IMR-90 (cell line): ENCODE data around the gene MAS1L. TPM values are rescaled to one million over a fixed set of nuclear protein-coding genes. Genes with fewer than 3 reads are reported as not detected.

Source experiments
- ATAC-seq: fragments of 200-7000 bp; cut with Tn5 transposase; 2 replicates; pipeline ENCODE4 v1.9.1; 2020; ENCODE audit warnings: low read depth, mild to moderate bottlenecking, moderate library complexity
- BruUV-seq: library from RNA; stranded (reverse); fragments of 400-500 nt; replicated peaks from 2 replicates; lab custom pipeline; 2021; lab: Mats Ljungman, UMichigan
- CTCF ChIA-PET: fragments of 300-600 bp; formaldehyde crosslinking; extraction: SDS; loops from one replicate; lab custom pipeline; 2021; ENCODE audit warnings: antibody characterized with exemption; lab: Yijun Ruan, JAX
- POLR2A ChIA-PET: fragments of 300-600 bp; sonication (Branson Sonifier 250); formaldehyde crosslinking; loops from one replicate; lab custom pipeline; 2022; ENCODE audit warnings: antibody characterized with exemption; ENCODE audit not compliant: unreplicated experiment; lab: Charles Lee
- DNase-seq: peaks from one replicate; pipeline ENCODE4 v3.0.0; 2013
- H2AFZ ChIP-seq: replicated peaks from 2 replicates; pipeline ENCODE3; 2013; ENCODE audit warnings: low read length, mild to moderate bottlenecking; ENCODE audit not compliant: poor library complexity
- H2AK5ac ChIP-seq: 2 replicates; pipeline ENCODE4 v1.6.1; 2013; ENCODE audit warnings: low read depth, low read length, inconsistent platforms
- H2AK9ac ChIP-seq: replicated peaks from 2 replicates; pipeline ENCODE3; 2013; ENCODE audit warnings: mild to moderate bottlenecking, low read depth, low read length, moderate library complexity; ENCODE audit not compliant: poor library complexity
- H2BK120ac ChIP-seq: 2 replicates; pipeline ENCODE4 v1.6.1; 2013; ENCODE audit warnings: low read depth, low read length, inconsistent platforms
- H2BK15ac ChIP-seq: 3 replicates; pipeline ENCODE4 v1.6.1; 2013; ENCODE audit warnings: low read depth, low read length, inconsistent platforms
- H2BK20ac ChIP-seq: 2 replicates; pipeline ENCODE4 v1.6.1; 2013; ENCODE audit warnings: low read depth, mild to moderate bottlenecking, inconsistent platforms, low read length, moderate library complexity
- H2BK5ac ChIP-seq: 2 replicates; pipeline ENCODE4 v1.6.1; 2013; ENCODE audit warnings: mild to moderate bottlenecking, low read depth, low read length, inconsistent platforms; ENCODE audit not compliant: poor library complexity, severe bottlenecking
- H3K14ac ChIP-seq: replicated peaks from 2 replicates; pipeline ENCODE4 v1.6.1; 2013; ENCODE audit warnings: low read depth, low read length, inconsistent platforms
- H3K18ac ChIP-seq: 2 replicates; pipeline ENCODE4 v1.6.1; 2013; ENCODE audit warnings: low read depth, low read length, control low read depth
- H3K23ac ChIP-seq: 2 replicates; pipeline ENCODE4 v1.6.1; 2013; ENCODE audit warnings: low read depth, low read length, inconsistent platforms
- H3K27ac ChIP-seq: 2 replicates; pipeline ENCODE4 v1.5.1; 2013; ENCODE audit warnings: mild to moderate bottlenecking, control low read depth, low read length; ENCODE audit not compliant: insufficient read depth
- H3K27me3 ChIP-seq: 2 replicates; pipeline ENCODE4 v1.6.1; 2013; ENCODE audit warnings: low read length; ENCODE audit not compliant: control insufficient read depth, insufficient read depth
- H3K36me3 ChIP-seq: 2 replicates; pipeline ENCODE4 v1.6.1; 2013; ENCODE audit warnings: low read length, mixed read lengths; ENCODE audit not compliant: control insufficient read depth, insufficient read depth
- H3K4ac ChIP-seq: 2 replicates; pipeline ENCODE4 v1.6.1; 2013; ENCODE audit warnings: low read depth, low read length, inconsistent platforms
- H3K4me1 ChIP-seq: 2 replicates; pipeline ENCODE4 v1.6.1; 2013; ENCODE audit warnings: low read length, mixed read lengths; ENCODE audit not compliant: control insufficient read depth, insufficient read depth
- H3K4me2 ChIP-seq: 2 replicates; pipeline ENCODE4 v1.6.1; 2013; ENCODE audit warnings: low read depth, mild to moderate bottlenecking, control low read depth, low read length, moderate library complexity
- H3K4me3 ChIP-seq: 2 replicates; pipeline ENCODE4 v1.5.1; 2013; ENCODE audit warnings: low read depth, mild to moderate bottlenecking, control low read depth, low read length, moderate library complexity; ENCODE audit not compliant: insufficient read depth
- H3K56ac ChIP-seq: 2 replicates; pipeline ENCODE4 v1.6.1; 2013; ENCODE audit warnings: low read length, inconsistent platforms; ENCODE audit not compliant: insufficient read depth; ENCODE audit errors: extremely low read depth
- H3K79me1 ChIP-seq, 2 experiments: 2 replicates each; pipeline ENCODE4 v1.6.1; 2013; ENCODE audit warnings: low read length in 2 of 2, inconsistent platforms in 1 of 2, low read depth in 1 of 2
- H3K9ac ChIP-seq: 2 replicates; pipeline ENCODE4 v1.6.1; 2013; ENCODE audit warnings: low read depth, low read length, control low read depth
- H3K9me1 ChIP-seq: 2 replicates; pipeline ENCODE4 v1.6.1; 2013; ENCODE audit warnings: low read length, inconsistent platforms; ENCODE audit not compliant: insufficient read depth
- H3K9me3 ChIP-seq: 2 replicates; pipeline ENCODE4 v1.6.1; 2013; ENCODE audit warnings: low read length; ENCODE audit not compliant: control insufficient read depth, insufficient read depth
- H4K20me1 ChIP-seq: 2 replicates; pipeline ENCODE4 v1.6.1; 2013; ENCODE audit warnings: low read length, inconsistent platforms; ENCODE audit not compliant: insufficient read depth
- H4K5ac ChIP-seq: 2 replicates; pipeline ENCODE4 v1.6.1; 2013; ENCODE audit warnings: mild to moderate bottlenecking, low read depth, low read length, control low read depth
- H4K8ac ChIP-seq, 2 experiments: 2 replicates each; pipeline ENCODE4 v1.6.1; 2013; ENCODE audit warnings: low read depth in 2 of 2, low read length in 2 of 2, control low read depth in 1 of 2, inconsistent platforms in 1 of 2
- H4K91ac ChIP-seq: 2 replicates; pipeline ENCODE4 v1.6.1; 2013; ENCODE audit warnings: low read depth, low read length, inconsistent platforms; ENCODE audit not compliant: insufficient read depth
- MAZ ChIP-seq: IDR thresholded peaks from 2 replicates; pipeline ENCODE4 v1.6.1; 2012; ENCODE audit warnings: low read depth, mild to moderate bottlenecking, low read length, improper control_type of control experiment, moderate library complexity, borderline replicate concordance
- POLR2A ChIP-seq: IDR thresholded peaks from 2 replicates; pipeline ENCODE4 v1.6.1; 2012; ENCODE audit warnings: mild to moderate bottlenecking, low read depth, low read length
- RCOR1 ChIP-seq: IDR thresholded peaks from 2 replicates; pipeline ENCODE4 v1.6.1; 2012; ENCODE audit warnings: mild to moderate bottlenecking, low read length, improper control_type of control experiment; ENCODE audit not compliant: insufficient replicate concordance
- WGBS, 2 experiments: methylation state at CpG; one replicate each; pipeline versions ENCODE4 v1.1.5 to v1.1.7; 2013; ENCODE audit warnings: missing lambda C conversion rate in 2 of 2; ENCODE audit not compliant: insufficient read length in 1 of 2; ENCODE audit errors: extremely low coverage in 2 of 2; 5-methylcytosine and 5-hydroxymethylcytosine counted together
- dilution Hi-C: fragments of 300-500 bp; cut with HindIII; formaldehyde crosslinking; loops from one replicate; pipeline ENCODE4 v1.14.3; 2018; ENCODE audit warnings: low sequenced_read_pairs; ENCODE audit not compliant: unreplicated experiment
- in situ Hi-C: fragments of 300-500 bp; cut with MboI; formaldehyde crosslinking; loops from 3 replicates; pipeline ENCODE4 v1.14.3; 2019; ENCODE audit warnings: low sequenced_read_pairs, inconsistent platforms, mixed read lengths
- intact Hi-C: fragments of 100-400 bp; cut with micrococcal nuclease; formaldehyde crosslinking; loops from 2 replicates; pipeline ENCODE4 v1.10.0; 2022
- polyA plus RNA-seq, 3 experiments: library from polyadenylated mRNA; depleted of rRNA; stranded (reverse); fragments of >200 nt; gene quantifications; 2 replicates each; pipeline ENCODE4 v1.2.3, GENCODE V29; 2012; ENCODE audit warnings: low replicate concordance in 1 of 3
- total RNA-seq: library from RNA; depleted of rRNA; stranded (reverse); fragments of >200 nt; gene quantifications from 2 replicates; pipeline ENCODE4 v1.2.3, GENCODE V29; 2012
- TF ChIP-seq, protein P1 (sequence below): conservative IDR thresholded peaks from 2 replicates; pipeline ENCODE4 v1.5.1; 2012; ENCODE audit warnings: mild to moderate bottlenecking, low read depth, low read length, improper control_type of control experiment
- TF ChIP-seq, protein P2 (sequence below): fragments of 150-350 bp; IDR thresholded peaks from 2 replicates; pipeline ENCODE4 v1.6.1; 2016; ENCODE audit warnings: low read depth, mild to moderate bottlenecking, low read length, moderate library complexity, borderline replicate concordance

MAS1L gene
- total and polyA plus RNA-seq, 2 of the 4 experiments (the other 2 are of a cell fraction), result not detected

DNA sequence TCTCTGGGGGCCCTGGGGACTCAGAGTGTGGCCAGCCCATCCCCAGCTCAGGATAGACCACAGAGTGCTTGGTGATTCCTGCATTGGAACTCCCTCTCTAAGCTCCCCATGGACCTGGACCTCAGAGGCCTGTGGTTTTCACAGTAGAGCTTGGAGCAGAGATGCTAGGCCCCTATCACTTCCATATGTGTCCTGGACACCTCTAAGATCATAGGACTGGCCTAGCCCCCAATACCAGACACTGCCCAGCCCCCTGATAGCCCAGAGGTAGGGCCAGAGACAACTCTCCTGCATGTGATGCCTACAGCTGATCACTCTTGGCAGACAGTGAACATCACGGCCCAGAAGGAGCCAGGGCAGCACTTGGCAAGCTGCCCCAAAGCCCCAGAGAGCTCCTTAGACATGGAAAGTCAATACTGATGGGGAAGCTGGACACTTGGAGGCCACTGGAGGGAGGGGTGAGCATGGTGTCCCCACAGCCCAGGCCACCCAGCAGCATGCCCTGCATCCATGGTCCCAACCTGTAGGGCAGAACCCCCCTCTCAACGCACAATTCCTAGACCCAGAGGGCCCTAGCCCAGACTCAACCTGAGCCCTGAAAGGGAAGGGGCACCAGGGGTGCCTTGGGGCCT is 44.7 kb upstream of the MAS1L start:
- Histone ChIP-seq H3K9me1 (no peaks in the 10 kb centered on the region), H4K8ac (no peak overlapping the region), H3K14ac (no peak overlapping the region), H3K23ac (no peak overlapping the region), H3K4me2 (no peak overlapping the region), H2AK9ac (no peak overlapping the region), H3K27me3 (no peaks in the 10 kb centered on the region), H2BK120ac (no peak overlapping the region), H3K4ac (no peak overlapping the region), H3K18ac (no peak overlapping the region), H4K20me1 (no peaks in the 10 kb centered on the region), H2AK5ac (no peak overlapping the region), H3K79me1 (no peaks in the 10 kb centered on the region), H4K5ac (no peak overlapping the region), H3K56ac (no peak overlapping the region), H3K27ac (no peak overlapping the region), H2AFZ (no peak overlapping the region), H3K4me3 (no peak overlapping the region), H3K36me3 (no peaks in the 10 kb centered on the region), H2BK15ac (no peak overlapping the region), H3K9me3 (peaks cover 3% of the 10 kb centered on the region; the same call in 1 of the 2 replicates), H2BK20ac (no peak overlapping the region), H2BK5ac (no peak overlapping the region), H3K9ac (no peak overlapping the region), H4K91ac (no peak overlapping the region), H3K4me1 (no peaks in the 10 kb centered on the region)
- ATAC-seq, result no peak
- TF ChIP-seq MAZ, result no peak
- TF ChIP-seq, protein P1, sequence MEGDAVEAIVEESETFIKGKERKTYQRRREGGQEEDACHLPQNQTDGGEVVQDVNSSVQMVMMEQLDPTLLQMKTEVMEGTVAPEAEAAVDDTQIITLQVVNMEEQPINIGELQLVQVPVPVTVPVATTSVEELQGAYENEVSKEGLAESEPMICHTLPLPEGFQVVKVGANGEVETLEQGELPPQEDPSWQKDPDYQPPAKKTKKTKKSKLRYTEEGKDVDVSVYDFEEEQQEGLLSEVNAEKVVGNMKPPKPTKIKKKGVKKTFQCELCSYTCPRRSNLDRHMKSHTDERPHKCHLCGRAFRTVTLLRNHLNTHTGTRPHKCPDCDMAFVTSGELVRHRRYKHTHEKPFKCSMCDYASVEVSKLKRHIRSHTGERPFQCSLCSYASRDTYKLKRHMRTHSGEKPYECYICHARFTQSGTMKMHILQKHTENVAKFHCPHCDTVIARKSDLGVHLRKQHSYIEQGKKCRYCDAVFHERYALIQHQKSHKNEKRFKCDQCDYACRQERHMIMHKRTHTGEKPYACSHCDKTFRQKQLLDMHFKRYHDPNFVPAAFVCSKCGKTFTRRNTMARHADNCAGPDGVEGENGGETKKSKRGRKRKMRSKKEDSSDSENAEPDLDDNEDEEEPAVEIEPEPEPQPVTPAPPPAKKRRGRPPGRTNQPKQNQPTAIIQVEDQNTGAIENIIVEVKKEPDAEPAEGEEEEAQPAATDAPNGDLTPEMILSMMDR, result no peak
- TF ChIP-seq POLR2A, result no peak
- no peak for TF ChIP-seq RCOR1
- TF ChIP-seq, protein P2, sequence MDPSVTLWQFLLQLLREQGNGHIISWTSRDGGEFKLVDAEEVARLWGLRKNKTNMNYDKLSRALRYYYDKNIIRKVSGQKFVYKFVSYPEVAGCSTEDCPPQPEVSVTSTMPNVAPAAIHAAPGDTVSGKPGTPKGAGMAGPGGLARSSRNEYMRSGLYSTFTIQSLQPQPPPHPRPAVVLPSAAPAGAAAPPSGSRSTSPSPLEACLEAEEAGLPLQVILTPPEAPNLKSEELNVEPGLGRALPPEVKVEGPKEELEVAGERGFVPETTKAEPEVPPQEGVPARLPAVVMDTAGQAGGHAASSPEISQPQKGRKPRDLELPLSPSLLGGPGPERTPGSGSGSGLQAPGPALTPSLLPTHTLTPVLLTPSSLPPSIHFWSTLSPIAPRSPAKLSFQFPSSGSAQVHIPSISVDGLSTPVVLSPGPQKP, result no peak
- no CpG with 5 or more reads among the region's 2 CpGs for WGBS, 2 experiments
- dilution Hi-C loops (no loop called here), intact Hi-C loops (no loop called here), in situ Hi-C loops (no loop called here)
- POLR2A ChIA-PET, result interaction anchor here (0.6 kb wide), 1 partner anchor 77 kb away, joined by 3 read pairs; no protein-coding TSS in a partner anchor
- DNase-seq, result no peak
- BruUV-seq, result no TSS peak
- CTCF ChIA-PET, result no interaction called here
